Neural cell (in vitro differentiated cells): ENCODE results near the gene CLSTN3. TPM values are rescaled to one million over a fixed set of nuclear protein-coding genes. Genes with fewer than 3 reads are reported as not detected.

Source experiments
- H2AFZ ChIP-seq: fragments of 200-600, 300-800 bp; sonication (generic), shearing (Covaris generic); 2 replicates; pipeline ENCODE4 v1.6.0; 2014; ENCODE audit warnings: low read depth, mild to moderate bottlenecking, antibody characterized with exemption, low read length, moderate library complexity
- H3F3A ChIP-seq: fragments of 200-600 bp; shearing (Covaris generic); 2 replicates; pipeline ENCODE4 v1.6.1; 2016; ENCODE audit warnings: mild to moderate bottlenecking, moderate library complexity, mixed read lengths, antibody characterized with exemption, low read length; ENCODE audit not compliant: insufficient read depth, poor library complexity, severe bottlenecking
- H3K27ac ChIP-seq: fragments of 200-600, 300-800 bp; sonication (generic), shearing (Covaris generic); 2 replicates; pipeline ENCODE4 v1.5.1; 2014; ENCODE audit warnings: mild to moderate bottlenecking, low read length, moderate library complexity
- H3K27me3 ChIP-seq: fragments of 300-800, 200-600 bp; sonication (generic), shearing (Covaris generic); 2 replicates; pipeline ENCODE4 v1.6.0; 2014; ENCODE audit warnings: mild to moderate bottlenecking, low read depth, low read length, moderate library complexity; ENCODE audit not compliant: insufficient read depth
- H3K36me3 ChIP-seq: fragments of 300-800, 200-600 bp; sonication (generic), shearing (Covaris generic); 2 replicates; pipeline ENCODE4 v1.5.1; 2014; ENCODE audit warnings: mild to moderate bottlenecking, antibody characterized with exemption, low read length, moderate library complexity; ENCODE audit not compliant: insufficient read depth
- H3K4me2 ChIP-seq: fragments of 300-800, 200-600 bp; sonication (generic), shearing (Covaris generic); 2 replicates; pipeline ENCODE4 v1.6.0; 2014; ENCODE audit warnings: mild to moderate bottlenecking, low read length
- H3K4me3 ChIP-seq: fragments of 300-800, 200-600 bp; sonication (generic), shearing (Covaris generic); 2 replicates; pipeline ENCODE4 v1.5.1; 2014; ENCODE audit warnings: mild to moderate bottlenecking, low read length, moderate library complexity
- H3K79me2 ChIP-seq: fragments of 200-600 bp; shearing (Covaris generic); replicated peaks from 2 replicates; pipeline ENCODE4 v1.6.0; 2014; ENCODE audit warnings: mild to moderate bottlenecking, low read length, moderate library complexity; ENCODE audit not compliant: insufficient read depth
- H3K9ac ChIP-seq: fragments of 300-800, 200-600 bp; sonication (generic), shearing (Covaris generic); 2 replicates; pipeline ENCODE4 v1.6.1; 2016; ENCODE audit warnings: mild to moderate bottlenecking, low read length, mixed read lengths
- H3K9me2 ChIP-seq: fragments of 200-600 bp; shearing (Covaris generic); 2 replicates; pipeline ENCODE4 v1.6.1; 2016; ENCODE audit warnings: mild to moderate bottlenecking, low read length, mixed read lengths; ENCODE audit not compliant: insufficient read depth
- H3K9me3 ChIP-seq: fragments of 200-600, 300-800 bp; sonication (generic), shearing (Covaris generic); 2 replicates; pipeline ENCODE4 v1.6.1; 2016; ENCODE audit warnings: mild to moderate bottlenecking, mixed run types, low read length, moderate library complexity, mixed read lengths
- H4K20me1 ChIP-seq: fragments of 200-600 bp; shearing (Covaris generic); 2 replicates; pipeline ENCODE4 v1.6.1; 2016; ENCODE audit warnings: mild to moderate bottlenecking, mixed run types; ENCODE audit not compliant: insufficient read depth
- CTCF ChIP-seq: fragments of 450-650 bp; IDR thresholded peaks from 2 replicates; pipeline ENCODE4 v1.5.1; 2014; ENCODE audit warnings: antibody characterized with exemption, mild to moderate bottlenecking, moderate library complexity; ENCODE audit not compliant: poor library complexity, severe bottlenecking
- EP300 ChIP-seq: fragments of 450-650 bp; conservative IDR thresholded peaks from 2 replicates; pipeline ENCODE4 v1.6.1; 2014; ENCODE audit warnings: antibody characterized with exemption, mild to moderate bottlenecking, moderate library complexity; ENCODE audit not compliant: poor library complexity, severe bottlenecking
- EZH2 ChIP-seq: fragments of 200-600, 300-800 bp; shearing (Covaris generic), sonication (generic); IDR thresholded peaks from 2 replicates; pipeline ENCODE4 v1.6.1; 2014; ENCODE audit warnings: antibody characterized with exemption, low read length, borderline replicate concordance, mild to moderate bottlenecking; ENCODE audit not compliant: insufficient read depth, poor library complexity, severe bottlenecking
- MXI1 ChIP-seq: fragments of 450-650 bp; conservative IDR thresholded peaks from 2 replicates; pipeline ENCODE4 v1.6.1; 2014; ENCODE audit warnings: antibody characterized with exemption, mild to moderate bottlenecking; ENCODE audit not compliant: poor library complexity, severe bottlenecking
- POLR2AphosphoS5 ChIP-seq: IDR thresholded peaks from 2 replicates; pipeline ENCODE4 v1.6.1; 2012
- RAD21 ChIP-seq: fragments of 450-650 bp; conservative IDR thresholded peaks from 2 replicates; pipeline ENCODE4 v1.6.1; 2014; ENCODE audit warnings: antibody characterized with exemption, mild to moderate bottlenecking, moderate library complexity
- REST ChIP-seq: IDR thresholded peaks from 2 replicates; pipeline ENCODE4 v1.6.1; 2012; ENCODE audit warnings: borderline replicate concordance
- SMC3 ChIP-seq: fragments of 450-650 bp; conservative IDR thresholded peaks from 2 replicates; pipeline ENCODE4 v1.6.1; 2014; ENCODE audit warnings: antibody characterized with exemption, mild to moderate bottlenecking, moderate library complexity; ENCODE audit not compliant: poor library complexity
- TAF1 ChIP-seq: IDR thresholded peaks from 2 replicates; pipeline ENCODE4 v1.6.1; 2012; ENCODE audit warnings: low read depth
- polyA plus RNA-seq: library from polyadenylated mRNA; depleted of rRNA; stranded (reverse); fragments of >200 nt; gene quantifications from 2 replicates; pipeline ENCODE4 v1.2.3, GENCODE V29; 2014

CLSTN3 gene
- polyA plus RNA-seq, 1 donor from 2014 or later = 61.0 TPM

GRCh38 chr12:7136071-7136470 lies 5.9 kb downstream of the CLSTN3 start:
- H3K36me3 ChIP-seq = peaks cover 7% of the 10 kb centered on the region
- no peak for TF ChIP-seq TAF1
- TF ChIP-seq EP300 = no peak
- TF ChIP-seq SMC3 = no peak
- TF ChIP-seq REST = no peak
- TF ChIP-seq POLR2AphosphoS5 = no peak
- TF ChIP-seq CTCF = no peak
- no peak for TF ChIP-seq MXI1
- TF ChIP-seq RAD21 = no peak
- no peak for TF ChIP-seq EZH2
- H3K9me2 ChIP-seq = no peaks in the 10 kb centered on the region
- no peak overlapping the region for H3K27ac ChIP-seq
- H4K20me1 ChIP-seq = no peaks in the 10 kb centered on the region
- peaks cover 14% of the 10 kb centered on the region for H3K79me2 ChIP-seq
- H3K4me2 ChIP-seq = no peak overlapping the region
- H3K4me3 ChIP-seq = no peak overlapping the region
- H3F3A ChIP-seq = no peaks in the 10 kb centered on the region
- H3K27me3 ChIP-seq = no peaks in the 10 kb centered on the region
- no peak overlapping the region for H3K9ac ChIP-seq
- no peak overlapping the region for H2AFZ ChIP-seq
- no peaks in the 10 kb centered on the region for H3K9me3 ChIP-seq

- Histone ChIP-seq H4K20me1 (no peaks in the 10 kb centered on the region), H3F3A (no peaks in the 10 kb centered on the region), H3K36me3 (peaks cover 13% of the 10 kb centered on the region), H3K4me2 (no peak overlapping the region), H3K9me2 (no peaks in the 10 kb centered on the region), H3K9me3 (no peaks in the 10 kb centered on the region), H3K79me2 (peaks cover 13% of the 10 kb centered on the region), H3K27ac (no peak overlapping the region), H3K9ac (no peak overlapping the region), H3K27me3 (no peaks in the 10 kb centered on the region), H2AFZ (no peak overlapping the region), H3K4me3 (no peak overlapping the region)
- TF ChIP-seq MXI1 = no peak
- no peak for TF ChIP-seq RAD21
- TF ChIP-seq SMC3 = no peak
- no peak for TF ChIP-seq POLR2AphosphoS5
- TF ChIP-seq EP300 = no peak
- no peak for TF ChIP-seq EZH2
- no peak for TF ChIP-seq TAF1
- TF ChIP-seq CTCF = no peak
- no peak for TF ChIP-seq REST
Measured at GRCh38 chr12:7136676-7137075, 6.5 kb downstream of the CLSTN3 start.
